Astrocyte (in vitro differentiated cells and primary cell): ENCODE data around the gene GRPEL2. TPM values are rescaled to one million over a fixed set of nuclear protein-coding genes. Genes with fewer than 3 reads are reported as not detected.
A peak's percentile ranks its signal among the peaks of the same experiment; 100 is the strongest.
"Not testable (repeated sequence)": the region's sequence is repeated elsewhere in the genome, so short reads cannot be mapped to it uniquely, and the experiment has no call there.

Experiments used
- DNase-seq: peaks from one replicate; pipeline ENCODE4 v3.0.0-alpha.2; 2010; ENCODE audit warnings: low read depth
- FAIRE-seq: peaks from 2 replicates; lab custom pipeline; 2011; peaks lifted over from hg19 to GRCh38; lab: Jason Lieb, UNC
- H2AFZ ChIP-seq: 2 replicates; pipeline ENCODE4 v1.6.0; 2012; ENCODE audit warnings: low read depth, low read length, inconsistent platforms
- H3K27ac ChIP-seq: 2 replicates; pipeline ENCODE4 v1.5.1; 2011; ENCODE audit warnings: low read depth, low read length, inconsistent platforms
- H3K27me3 ChIP-seq: 2 replicates; pipeline ENCODE4 v1.6.0; 2011; ENCODE audit warnings: low read length, inconsistent platforms; ENCODE audit not compliant: insufficient read depth
- H3K36me3 ChIP-seq: 2 replicates; pipeline ENCODE4 v1.5.1; 2011; ENCODE audit warnings: low read length, inconsistent platforms; ENCODE audit not compliant: insufficient read depth
- H3K4me1 ChIP-seq: 2 replicates; pipeline ENCODE4 v1.5.1; 2011; ENCODE audit warnings: low read length, inconsistent platforms; ENCODE audit not compliant: insufficient read depth
- H3K4me2 ChIP-seq: 2 replicates; pipeline ENCODE4 v1.6.0; 2012; ENCODE audit warnings: low read length, inconsistent platforms
- H3K4me3 ChIP-seq: 2 replicates; pipeline ENCODE4 v1.5.1; 2011; ENCODE audit warnings: low read depth, mild to moderate bottlenecking, low read length, inconsistent platforms; ENCODE audit not compliant: insufficient read depth
- H3K79me2 ChIP-seq: 2 replicates; pipeline ENCODE4 v1.6.0; 2012; ENCODE audit warnings: mild to moderate bottlenecking, low read length, inconsistent platforms; ENCODE audit not compliant: insufficient read depth
- H3K9ac ChIP-seq: 2 replicates; pipeline ENCODE4 v1.6.0; 2012; ENCODE audit warnings: mild to moderate bottlenecking, low read length, inconsistent platforms
- H3K9me3 ChIP-seq: 2 replicates; pipeline ENCODE4 v1.5.1; 2012; ENCODE audit warnings: low read depth, mild to moderate bottlenecking, low read length, inconsistent platforms; ENCODE audit not compliant: insufficient read depth
- H4K20me1 ChIP-seq: 2 replicates; pipeline ENCODE4 v1.6.0; 2012; ENCODE audit warnings: low read length, inconsistent platforms; ENCODE audit not compliant: insufficient read depth
- H3K27ac Mint-ChIP-seq: one replicate; pipeline ENCODE4 v1.8.0; 2021; ENCODE audit warnings: mild to moderate bottlenecking, mixed read lengths; ENCODE audit not compliant: unreplicated experiment
- H3K27me3 Mint-ChIP-seq: one replicate; pipeline ENCODE4 v1.8.0; 2021; ENCODE audit warnings: low read depth, mixed read lengths; ENCODE audit not compliant: unreplicated experiment
- H3K36me3 Mint-ChIP-seq: one replicate; pipeline ENCODE4 v1.8.0; 2021; ENCODE audit warnings: low read depth, mixed read lengths; ENCODE audit not compliant: unreplicated experiment
- H3K4me1 Mint-ChIP-seq: one replicate; pipeline ENCODE4 v1.8.0; 2021; ENCODE audit warnings: low read depth, mixed read lengths; ENCODE audit not compliant: unreplicated experiment
- H3K4me3 Mint-ChIP-seq: one replicate; pipeline ENCODE4 v1.8.0; 2021; ENCODE audit warnings: mild to moderate bottlenecking, moderate library complexity, mixed read lengths; ENCODE audit not compliant: unreplicated experiment
- H3K9me3 Mint-ChIP-seq: one replicate; pipeline ENCODE4 v1.8.0; 2021; ENCODE audit warnings: mild to moderate bottlenecking, mixed read lengths; ENCODE audit not compliant: unreplicated experiment
- CTCF ChIP-seq: IDR thresholded peaks from 2 replicates; pipeline ENCODE4 v1.5.1; 2011; ENCODE audit warnings: low read depth, mild to moderate bottlenecking, inconsistent platforms, low read length, moderate library complexity; ENCODE audit not compliant: insufficient read depth
- EZH2 ChIP-seq: IDR thresholded peaks from 2 replicates; pipeline ENCODE4 v1.6.1; 2012; ENCODE audit warnings: mild to moderate bottlenecking, low read length, inconsistent platforms; ENCODE audit not compliant: insufficient read depth
- total RNA-seq: library from RNA; stranded (reverse); gene quantifications from 2 replicates; pipeline ENCODE4 v1.2.1, GENCODE V29; 2021

Gene GRPEL2
- total RNA-seq, 1 donor from 2014 or later = 26.0 TPM

GRCh38 chr5:149397530-149397929, 52.2 kb downstream of the GRPEL2 start:
- Histone ChIP-seq H3K4me2 (no peak overlapping the region), H3K36me3 (no peaks in the 10 kb centered on the region), H3K4me1 (peaks cover 5% of the 10 kb centered on the region), H3K9ac (no peak overlapping the region), H3K9me3 (no peaks in the 10 kb centered on the region), H4K20me1 (no peaks in the 10 kb centered on the region), H3K27ac (no peak overlapping the region), H2AFZ (no peak overlapping the region), H3K4me3 (no peak overlapping the region), H3K27me3 (no peaks in the 10 kb centered on the region), H3K79me2 (no peaks in the 10 kb centered on the region)
- H3K36me3 Mint-ChIP-seq = no peaks in the 10 kb centered on the region
- no peak overlapping the region for H3K4me3 Mint-ChIP-seq
- H3K27ac Mint-ChIP-seq = no peak overlapping the region
- peak; percentile 71 for DNase-seq
- H3K9me3 Mint-ChIP-seq = peaks cover 2% of the 10 kb centered on the region
- no peak for FAIRE-seq
- peaks cover 22% of the 10 kb centered on the region for H3K4me1 Mint-ChIP-seq
- H3K27me3 Mint-ChIP-seq = no peaks in the 10 kb centered on the region
- TF ChIP-seq EZH2 = no peak
- TF ChIP-seq CTCF = no peak

DNA sequence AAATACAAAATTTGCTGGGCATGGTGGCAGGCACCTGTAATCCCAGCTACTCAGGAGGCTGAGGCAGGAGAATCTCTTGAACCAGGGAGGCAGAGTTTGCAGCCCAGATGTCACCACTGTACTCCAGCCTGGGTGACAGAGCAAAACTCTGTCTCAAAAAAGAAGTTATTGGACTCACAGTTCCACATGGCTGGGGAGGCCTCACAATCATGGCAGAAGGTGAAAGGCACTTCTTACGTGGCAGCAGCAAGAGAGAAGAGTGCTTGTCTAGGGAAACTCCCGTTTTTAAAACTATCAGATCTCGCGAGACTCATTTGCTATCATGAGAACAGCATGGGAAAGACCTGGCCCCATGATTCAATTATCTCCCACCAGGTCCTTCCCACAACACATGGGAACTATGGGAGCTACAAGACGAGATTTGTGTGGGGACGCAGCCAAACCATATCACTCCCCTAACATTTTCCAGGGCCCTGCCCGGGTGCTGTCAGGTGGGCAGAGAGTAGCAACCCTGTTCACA, 53.5 kb downstream of the GRPEL2 start:
- not testable (repeated sequence) for H3K9ac ChIP-seq, H3K9me3 Mint-ChIP-seq, H3K4me3 ChIP-seq, H3K79me2 ChIP-seq, H4K20me1 ChIP-seq, DNase-seq, FAIRE-seq, H3K9me3 ChIP-seq, H3K27ac Mint-ChIP-seq, H3K36me3 Mint-ChIP-seq, H3K4me1 ChIP-seq, H3K27me3 ChIP-seq, H3K36me3 ChIP-seq, H3K4me2 ChIP-seq, H3K27me3 Mint-ChIP-seq, H2AFZ ChIP-seq, H3K27ac ChIP-seq, H3K4me3 Mint-ChIP-seq
- peaks cover 19% of the 10 kb centered on the region for H3K4me1 Mint-ChIP-seq

GRCh38 chr5:149399775-149400174, 54.5 kb downstream of the GRPEL2 start:
- no peak overlapping the region for H2AFZ ChIP-seq
- H4K20me1 ChIP-seq = no peaks in the 10 kb centered on the region
- FAIRE-seq (peak; percentile 9), DNase-seq (no peak)
- no peak overlapping the region for H3K4me3 ChIP-seq
- H3K4me3 Mint-ChIP-seq = no peak overlapping the region
- H3K4me2 ChIP-seq = no peak overlapping the region
- H3K27ac ChIP-seq = no peak overlapping the region
- no peaks in the 10 kb centered on the region for H3K9me3 ChIP-seq
- H3K27me3 Mint-ChIP-seq = no peaks in the 10 kb centered on the region
- TF ChIP-seq CTCF (no peak), EZH2 (no peak)
- no peaks in the 10 kb centered on the region for H3K79me2 ChIP-seq
- no peaks in the 10 kb centered on the region for H3K36me3 Mint-ChIP-seq
- H3K36me3 ChIP-seq = no peaks in the 10 kb centered on the region
- peaks cover 14% of the 10 kb centered on the region for H3K4me1 ChIP-seq
- no peak overlapping the region for H3K9ac ChIP-seq
- no peak overlapping the region for H3K27ac Mint-ChIP-seq
- H3K9me3 Mint-ChIP-seq = no peaks in the 10 kb centered on the region
- H3K4me1 Mint-ChIP-seq = peaks cover 29% of the 10 kb centered on the region
- no peaks in the 10 kb centered on the region for H3K27me3 ChIP-seq
